HepG2 (cell line): Measurements from ENCODE around the gene PIEZO1. TPM values are rescaled to one million over a fixed set of nuclear protein-coding genes. Genes with fewer than 3 reads are reported as not detected.
A peak's percentile ranks its signal among the peaks of the same experiment; 100 is the strongest.

Experiments used
- ATAC-seq: fragments of 200-7000 bp; cut with Tn5 transposase; 3 replicates; pipeline ENCODE4 v1.9.1; 2020; ENCODE audit warnings: mild to moderate bottlenecking, moderate library complexity
- BruUV-seq: library from RNA; stranded (reverse); fragments of 400-500 nt; replicated peaks from 2 replicates; lab custom pipeline; 2021; lab: Mats Ljungman, UMichigan
- CTCF ChIA-PET: fragments of 300-600 bp; formaldehyde crosslinking; extraction: SDS; loops from one replicate; lab custom pipeline; 2021; ENCODE audit warnings: low total read pairs, inconsistent platforms, low intra/inter-chr PET ratio; lab: Yijun Ruan, JAX
- POLR2A ChIA-PET: fragments of 350-600 bp; sonication (Branson Sonifier 250); formaldehyde crosslinking; loops from one replicate; lab custom pipeline; 2020; ENCODE audit warnings: antibody characterized with exemption, inconsistent platforms; lab: Yijun Ruan, JAX
- DNase-seq: peaks from one replicate; pipeline ENCODE4 v3.0.0-alpha.2; 2015; ENCODE audit warnings: low spot score
- FAIRE-seq: peaks from 3 replicates; lab custom pipeline; 2011; peaks lifted over from hg19 to GRCh38; lab: Jason Lieb, UNC
- H2AFZ ChIP-seq: one replicate; pipeline ENCODE4 v1.6.1; 2011; ENCODE audit warnings: low read length, inconsistent platforms
- H3K27ac ChIP-seq: fragments of 300-600 bp; 3 replicates; pipeline ENCODE4 v1.8.0; 2011; ENCODE audit warnings: mixed run types, mild to moderate bottlenecking, mixed read lengths, low read length, inconsistent platforms; ENCODE audit not compliant: insufficient read depth; ENCODE audit errors: extremely low read length
- H3K27me3 ChIP-seq, 2 experiments: fragments of 200-600 bp in 1 of 2; 2 replicates in 1 of 2; 3 replicates in 1 of 2; pipeline versions ENCODE4 v1.6.0 to v1.8.0; 2011; ENCODE audit warnings: low read length in 2 of 2, mild to moderate bottlenecking in 2 of 2, moderate library complexity in 2 of 2, inconsistent platforms in 1 of 2; ENCODE audit not compliant: insufficient read depth in 2 of 2, control insufficient read depth in 1 of 2
- H3K36me3 ChIP-seq, 2 experiments: fragments of 200-600 bp in 1 of 2; replicated peaks in 1 of 2; 2 replicates in 1 of 2; 3 replicates in 1 of 2; pipeline versions ENCODE4 v1.5.1 to v1.8.0; 2011; ENCODE audit warnings: low read length in 2 of 2, inconsistent platforms in 1 of 2; ENCODE audit not compliant: insufficient read depth in 2 of 2, control insufficient read depth in 1 of 2
- H3K4me1 ChIP-seq: 2 replicates; pipeline ENCODE4 v1.5.1; 2012; ENCODE audit warnings: low read length, inconsistent platforms; ENCODE audit not compliant: insufficient read depth
- H3K4me2 ChIP-seq: 2 replicates; pipeline ENCODE4 v1.6.0; 2011; ENCODE audit warnings: low read depth, low read length, inconsistent platforms
- H3K4me3 ChIP-seq, 3 experiments: fragments of 200-600 bp in 1 of 3; sonication (generic), shearing (Covaris generic) in 1 of 3; replicated peaks in 1 of 3; 2 replicates each; pipeline ENCODE4 v1.5.1; 2011 to 2016; ENCODE audit warnings: low read length in 3 of 3, inconsistent platforms in 2 of 3, low read depth in 2 of 3, mild to moderate bottlenecking in 2 of 3, control low read depth in 1 of 3, mixed read lengths in 1 of 3; ENCODE audit not compliant: insufficient read depth in 1 of 3
- H3K79me2 ChIP-seq: one replicate; pipeline ENCODE4 v1.6.1; 2011; ENCODE audit warnings: low read length, inconsistent platforms; ENCODE audit not compliant: insufficient read depth
- H3K9ac ChIP-seq: 2 replicates; pipeline ENCODE4 v1.6.0; 2011; ENCODE audit warnings: mild to moderate bottlenecking, low read depth, low read length, inconsistent platforms; ENCODE audit not compliant: insufficient read depth
- H3K9me3 ChIP-seq: 2 replicates; pipeline ENCODE4 v1.5.1; 2012; ENCODE audit warnings: mild to moderate bottlenecking, low read length
- H4K20me1 ChIP-seq: 2 replicates; pipeline ENCODE4 v1.6.0; 2011; ENCODE audit warnings: inconsistent platforms, mild to moderate bottlenecking, low read length, moderate library complexity; ENCODE audit not compliant: insufficient read depth
- BHLHE40 ChIP-seq: IDR thresholded peaks from 2 replicates; pipeline ENCODE4 v1.6.1; 2011; ENCODE audit warnings: low read length, improper control_type of control experiment
- CERS6 ChIP-seq: sonication (generic); formaldehyde crosslinking; IDR thresholded peaks from 2 replicates; pipeline ENCODE4 v1.5.0; 2020; ENCODE audit warnings: missing genetic modification reagents
- DBP ChIP-seq: sonication (generic); formaldehyde crosslinking; IDR thresholded peaks from 2 replicates; pipeline ENCODE4 v1.4.0; 2020; ENCODE audit warnings: missing genetic modification reagents; ENCODE audit errors: not compliant biosample characterization
- GATA4 ChIP-seq: sonication (generic); IDR thresholded peaks from 2 replicates; pipeline ENCODE4 v1.6.1; 2016; ENCODE audit warnings: antibody characterized with exemption, low read depth, borderline replicate concordance
- HHEX ChIP-seq: IDR thresholded peaks from 2 replicates; pipeline ENCODE4 v1.6.1; 2016; ENCODE audit warnings: control low read depth
- JDP2 ChIP-seq: sonication (generic); formaldehyde crosslinking; IDR thresholded peaks from 2 replicates; pipeline ENCODE4 v1.8.1; 2022; ENCODE audit warnings: missing genetic modification reagents, borderline replicate concordance
- KAT2B ChIP-seq: fragments of 150-350 bp; IDR thresholded peaks from 2 replicates; pipeline ENCODE4 v1.6.1; 2014; ENCODE audit warnings: low read depth, low read length, borderline replicate concordance
- MAX ChIP-seq: IDR thresholded peaks from 2 replicates; pipeline ENCODE4 v1.6.1; 2012; ENCODE audit warnings: inconsistent platforms
- MIXL1 ChIP-seq: IDR thresholded peaks from 2 replicates; pipeline ENCODE4 v1.6.1; 2016
- MTF1 ChIP-seq: sonication (generic); formaldehyde crosslinking; IDR thresholded peaks from 2 replicates; pipeline ENCODE4 v1.5.0; 2020; ENCODE audit warnings: missing genetic modification reagents
- PPARG ChIP-seq: conservative IDR thresholded peaks from 2 replicates; pipeline ENCODE4 v1.6.1; 2016; ENCODE audit warnings: missing biosample characterization, missing genetic modification reagents
- SNAPC5 ChIP-seq: sonication (generic); formaldehyde crosslinking; IDR thresholded peaks from 2 replicates; pipeline ENCODE4 v1.8.1; 2023; ENCODE audit warnings: mild to moderate bottlenecking, missing genetic modification reagents, borderline replicate concordance
- SP1 ChIP-seq, 2 experiments: fragments of 450-650 bp in 1 of 2; sonication (generic) in 1 of 2; formaldehyde crosslinking in 1 of 2; IDR thresholded peaks; 2 replicates each; pipeline versions ENCODE4 v1.4.0 to v1.6.1; 2016 to 2020; ENCODE audit warnings: missing genetic modification reagents in 1 of 2
- SRSF9 ChIP-seq: fragments of 200-400 bp; formaldehyde crosslinking; IDR thresholded peaks from 2 replicates; pipeline ENCODE4 v1.6.1; 2018; ENCODE audit warnings: borderline replicate concordance, mild to moderate bottlenecking, low read depth, low read length; ENCODE audit not compliant: insufficient read depth, poor library complexity, severe bottlenecking
- TCF7L2 ChIP-seq: IDR thresholded peaks from 2 replicates; pipeline ENCODE4 v1.6.1; 2011; ENCODE audit warnings: mild to moderate bottlenecking, low read depth, low read length, moderate library complexity
- TRIM22 ChIP-seq: fragments of 450-650 bp; IDR thresholded peaks from 2 replicates; pipeline ENCODE4 v1.6.1; 2017
- YEATS2 ChIP-seq: sonication (generic); formaldehyde crosslinking; IDR thresholded peaks from 2 replicates; pipeline ENCODE4 v1.4.0; 2020; ENCODE audit warnings: missing genetic modification reagents, borderline replicate concordance
- ZNF430 ChIP-seq: sonication (generic); formaldehyde crosslinking; IDR thresholded peaks from 2 replicates; pipeline ENCODE4 v1.9.0; 2021; ENCODE audit warnings: mild to moderate bottlenecking, missing genetic modification reagents
- ZNF589 ChIP-seq: sonication (generic); formaldehyde crosslinking; conservative IDR thresholded peaks from 2 replicates; pipeline ENCODE4 v1.8.0; 2022; ENCODE audit warnings: mild to moderate bottlenecking, moderate library complexity, missing genetic modification reagents
- ZNF639 ChIP-seq: conservative IDR thresholded peaks from 2 replicates; pipeline ENCODE4 v1.6.1; 2018; ENCODE audit warnings: missing genetic modification reagents
- ZNF772 ChIP-seq: sonication (generic); formaldehyde crosslinking; IDR thresholded peaks from 2 replicates; pipeline ENCODE4 v1.5.0; 2020; ENCODE audit warnings: mild to moderate bottlenecking, missing genetic modification reagents
- ZNF780A ChIP-seq: sonication (generic); formaldehyde crosslinking; IDR thresholded peaks from 2 replicates; pipeline ENCODE4 v1.8.0; 2022; ENCODE audit warnings: mild to moderate bottlenecking, missing genetic modification reagents, moderate library complexity
- WGBS: methylation state at CpG from one replicate; pipeline ENCODE4 v1.1.6; 2017; ENCODE audit warnings: low lambda C conversion rate; 5-methylcytosine and 5-hydroxymethylcytosine counted together
- in situ Hi-C: cut with HindIII; loops from 2 replicates; pipeline ENCODE4 v1.10.0; 2017; ENCODE audit warnings: low pct_unique_long_range_greater_than_20kb; ENCODE audit not compliant: extremely low pct_ligation_motif_present
- intact Hi-C: fragments of 100-400 bp; cut with micrococcal nuclease; formaldehyde crosslinking; loops from one replicate; pipeline ENCODE4 v1.10.0; 2022; ENCODE audit not compliant: unreplicated experiment
- polyA plus RNA-seq, 8 experiments: library from polyadenylated mRNA; depleted of rRNA in 3 of 8; stranded (reverse) in 7 of 8; unstranded in 1 of 8; fragments of >200 nt; fragmentation: Illumina TruSeq in 4 of 8; extraction: Trizol in 4 of 8; gene quantifications; 2 replicates each; pipeline versions ENCODE4 v1.2.1 to v1.2.3, GENCODE V29; 2011 to 2016; ENCODE audit warnings: low read depth in 4 of 8, missing spikeins in 1 of 8, mixed read lengths in 1 of 8; ENCODE audit not compliant: insufficient read depth in 1 of 8
- total RNA-seq, 5 experiments: library from RNA; depleted of rRNA; stranded (reverse); fragments of >200 nt; fragmentation: Illumina TruSeq; extraction: Trizol; gene quantifications; 2 replicates each; pipeline ENCODE4 v1.2.3, GENCODE V29; 2016; ENCODE audit warnings: low read depth in 1 of 5

Gene PIEZO1
- total and polyA plus RNA-seq, 2 of the 13 experiments (the other 11 are each of a cell fraction or from before 2014, with no cell fraction given), result 67.9 to 85.0 TPM

GRCh38 chr16:88784856-88785105 lies 239 bp downstream of the PIEZO1 start:
- Histone ChIP-seq H3K27me3 (no peaks in the 10 kb centered on the region; a peak in 1 of 5 replicates), H3K27ac (peak overlapping the region; percentile 70), H3K9ac (peak overlapping the region; percentile 82), H3K36me3 (0 out of 5 replicates have a peak, but pooled peaks cover 0 to under 1% of the 10 kb centered on the region in 2 experiments), H3K4me1 (peaks cover 76% of the 10 kb centered on the region), H3K4me2 (peak overlapping the region; percentile 97), H3K79me2 (peaks cover 46% of the 10 kb centered on the region), H3K9me3 (no peaks in the 10 kb centered on the region), H2AFZ (no peak overlapping the region), H4K20me1 (peaks cover 28% of the 10 kb centered on the region), H3K4me3 (peak overlapping the region; percentile 73 to 87 (median 85))
- no CpG with 5 or more reads among the region's 32 CpGs for WGBS
- in situ Hi-C loops (no loop called here), intact Hi-C loops (loop anchor here (1.0 to 2.0 kb wide), 2 partner anchors 13 to 14 kb away; no protein-coding TSS in a partner anchor)
- peak; percentile 39 for ATAC-seq
- no peak for FAIRE-seq
- ChIA-PET POLR2A (interaction anchor here (0.6 to 5.4 kb wide), 16 partner anchors 9 to 415 kb away, joined by 3 to 36 read pairs (median 4); partner anchors contain the start of genes APRT, MVD and SLC22A31), CTCF (interaction anchor here (0.7 to 2.9 kb wide), 7 partner anchors 21 to 47 kb away, joined by 3 to 10 read pairs (median 5); partner anchors contain the start of gene APRT)
- BruUV-seq, result no TSS peak
- DNase-seq, result no peak
- no peak for TF ChIP-seq MTF1 (CRISPR knock-in tag)
- TF ChIP-seq PPARG (CRISPR knock-in tag), result no peak
- 0 out of 2 replicates have a peak, but pooled peaks have one; percentile 17 for TF ChIP-seq JDP2 (CRISPR knock-in tag)
- no peak for TF ChIP-seq HHEX (CRISPR knock-in tag)
- no peak for TF ChIP-seq YEATS2
- TF ChIP-seq TCF7L2, result no peak
- no peak for TF ChIP-seq KAT2B
- TF ChIP-seq ZNF772 (CRISPR knock-in tag), result no peak
- peak; percentile 79 for TF ChIP-seq MAX
- TF ChIP-seq MIXL1, result no peak
- TF ChIP-seq CERS6, result no peak
- TF ChIP-seq TRIM22, result no peak
- TF ChIP-seq SP1 (IDR thresholded peaks at IDR 0.05), result no peak
- no peak for TF ChIP-seq SP1 (CRISPR knock-in tag; IDR thresholded peaks at IDR 0.05)
- TF ChIP-seq SNAPC5, result no peak
- TF ChIP-seq DBP (CRISPR knock-in tag), result no peak
- no peak for TF ChIP-seq ZNF639
- TF ChIP-seq ZNF589 (CRISPR knock-in tag), result no peak
- TF ChIP-seq ZNF430, result no peak
- TF ChIP-seq ZNF780A (CRISPR knock-in tag), result no peak
- TF ChIP-seq GATA4, result no peak
- TF ChIP-seq BHLHE40, result no peak; the same call in 1 of the 2 replicates
- no peak for TF ChIP-seq SRSF9
